Measurements from ENCODE around the gene MEI1.

GRCh38 chr22:41782316-41782715 is 83.0 kb downstream of the MEI1 start:
- TF ChIP-seq CTCF (IDR thresholded peaks at IDR 0.05) = no peak
- TF ChIP-seq POLR2AphosphoS5 (IDR thresholded peaks at IDR 0.05; ENCODE audit: low read depth, low read length) = no peak

All from Panc1 (cell line).